Measurements from ENCODE around the gene UGT1A5.

The UGT1A5 gene

DNA sequence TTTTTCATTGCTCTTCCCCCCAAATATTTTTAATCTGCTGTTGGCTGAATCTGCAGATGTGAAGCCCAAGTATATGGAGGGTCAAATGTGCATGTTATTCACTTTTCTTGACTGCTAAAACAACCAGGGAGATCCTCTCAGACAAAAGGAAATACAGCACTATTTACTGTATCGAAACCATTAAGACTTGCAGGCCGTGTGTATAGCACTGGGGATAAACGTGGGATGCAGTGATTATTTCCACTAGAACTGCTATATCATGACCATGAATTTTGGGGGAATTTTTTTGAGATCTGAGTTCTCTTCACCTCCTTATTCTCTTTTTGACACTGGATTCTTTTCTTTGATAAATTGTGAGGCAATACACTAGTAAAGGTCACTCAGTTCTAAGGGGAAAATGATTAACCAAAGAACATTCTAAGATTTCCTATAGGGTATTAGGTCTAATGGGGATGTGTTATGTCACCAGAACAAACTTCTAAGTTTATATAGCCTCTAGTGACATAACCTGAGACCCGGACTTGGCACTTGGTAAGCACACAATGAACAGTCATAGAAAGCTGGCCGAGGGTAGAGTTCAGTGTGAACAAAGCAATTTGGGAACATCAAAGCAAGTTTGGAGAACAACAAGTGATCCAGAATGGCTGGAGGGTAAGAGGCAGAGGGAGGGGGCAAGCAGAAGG lies 32.5 kb downstream of the UGT1A5 start:
- TF ChIP-seq RAD21 (IDR thresholded peaks at IDR 0.05; ENCODE audit: low read depth) (no peak), EGR1 (IDR thresholded peaks at IDR 0.05) (no peak), TEAD4 (IDR thresholded peaks at IDR 0.05) (no peak), EP300 (IDR thresholded peaks at IDR 0.05; ENCODE audit: borderline replicate concordance) (no peak), CREB1 (IDR thresholded peaks at IDR 0.05; ENCODE audit: low read depth) (no peak), FOXM1 (IDR thresholded peaks at IDR 0.05; ENCODE audit: borderline replicate concordance, low read depth) (no peak), CEBPB (IDR thresholded peaks at IDR 0.05) (no peak), ZBTB7A (IDR thresholded peaks at IDR 0.05; ENCODE audit: low read depth) (no peak), TCF12 (IDR thresholded peaks at IDR 0.05; ENCODE audit: low read depth) (no peak), YY1 (IDR thresholded peaks at IDR 0.05; ENCODE audit: low read depth) (no peak), NFIC (IDR thresholded peaks at IDR 0.05) (no peak), TAF1 (IDR thresholded peaks at IDR 0.05; ENCODE audit: low read depth) (no peak)
- TF ChIP-seq, protein P1, sequence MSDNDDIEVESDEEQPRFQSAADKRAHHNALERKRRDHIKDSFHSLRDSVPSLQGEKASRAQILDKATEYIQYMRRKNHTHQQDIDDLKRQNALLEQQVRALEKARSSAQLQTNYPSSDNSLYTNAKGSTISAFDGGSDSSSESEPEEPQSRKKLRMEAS (IDR thresholded peaks at IDR 0.05) = no peak
- TF ChIP-seq, protein P2, sequence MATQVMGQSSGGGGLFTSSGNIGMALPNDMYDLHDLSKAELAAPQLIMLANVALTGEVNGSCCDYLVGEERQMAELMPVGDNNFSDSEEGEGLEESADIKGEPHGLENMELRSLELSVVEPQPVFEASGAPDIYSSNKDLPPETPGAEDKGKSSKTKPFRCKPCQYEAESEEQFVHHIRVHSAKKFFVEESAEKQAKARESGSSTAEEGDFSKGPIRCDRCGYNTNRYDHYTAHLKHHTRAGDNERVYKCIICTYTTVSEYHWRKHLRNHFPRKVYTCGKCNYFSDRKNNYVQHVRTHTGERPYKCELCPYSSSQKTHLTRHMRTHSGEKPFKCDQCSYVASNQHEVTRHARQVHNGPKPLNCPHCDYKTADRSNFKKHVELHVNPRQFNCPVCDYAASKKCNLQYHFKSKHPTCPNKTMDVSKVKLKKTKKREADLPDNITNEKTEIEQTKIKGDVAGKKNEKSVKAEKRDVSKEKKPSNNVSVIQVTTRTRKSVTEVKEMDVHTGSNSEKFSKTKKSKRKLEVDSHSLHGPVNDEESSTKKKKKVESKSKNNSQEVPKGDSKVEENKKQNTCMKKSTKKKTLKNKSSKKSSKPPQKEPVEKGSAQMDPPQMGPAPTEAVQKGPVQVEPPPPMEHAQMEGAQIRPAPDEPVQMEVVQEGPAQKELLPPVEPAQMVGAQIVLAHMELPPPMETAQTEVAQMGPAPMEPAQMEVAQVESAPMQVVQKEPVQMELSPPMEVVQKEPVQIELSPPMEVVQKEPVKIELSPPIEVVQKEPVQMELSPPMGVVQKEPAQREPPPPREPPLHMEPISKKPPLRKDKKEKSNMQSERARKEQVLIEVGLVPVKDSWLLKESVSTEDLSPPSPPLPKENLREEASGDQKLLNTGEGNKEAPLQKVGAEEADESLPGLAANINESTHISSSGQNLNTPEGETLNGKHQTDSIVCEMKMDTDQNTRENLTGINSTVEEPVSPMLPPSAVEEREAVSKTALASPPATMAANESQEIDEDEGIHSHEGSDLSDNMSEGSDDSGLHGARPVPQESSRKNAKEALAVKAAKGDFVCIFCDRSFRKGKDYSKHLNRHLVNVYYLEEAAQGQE (IDR thresholded peaks at IDR 0.05; ENCODE audit: low read depth) = no peak
- TF ChIP-seq, protein P3, sequence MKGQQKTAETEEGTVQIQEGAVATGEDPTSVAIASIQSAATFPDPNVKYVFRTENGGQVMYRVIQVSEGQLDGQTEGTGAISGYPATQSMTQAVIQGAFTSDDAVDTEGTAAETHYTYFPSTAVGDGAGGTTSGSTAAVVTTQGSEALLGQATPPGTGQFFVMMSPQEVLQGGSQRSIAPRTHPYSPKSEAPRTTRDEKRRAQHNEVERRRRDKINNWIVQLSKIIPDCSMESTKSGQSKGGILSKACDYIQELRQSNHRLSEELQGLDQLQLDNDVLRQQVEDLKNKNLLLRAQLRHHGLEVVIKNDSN (IDR thresholded peaks at IDR 0.05) = no peak

DNA sequence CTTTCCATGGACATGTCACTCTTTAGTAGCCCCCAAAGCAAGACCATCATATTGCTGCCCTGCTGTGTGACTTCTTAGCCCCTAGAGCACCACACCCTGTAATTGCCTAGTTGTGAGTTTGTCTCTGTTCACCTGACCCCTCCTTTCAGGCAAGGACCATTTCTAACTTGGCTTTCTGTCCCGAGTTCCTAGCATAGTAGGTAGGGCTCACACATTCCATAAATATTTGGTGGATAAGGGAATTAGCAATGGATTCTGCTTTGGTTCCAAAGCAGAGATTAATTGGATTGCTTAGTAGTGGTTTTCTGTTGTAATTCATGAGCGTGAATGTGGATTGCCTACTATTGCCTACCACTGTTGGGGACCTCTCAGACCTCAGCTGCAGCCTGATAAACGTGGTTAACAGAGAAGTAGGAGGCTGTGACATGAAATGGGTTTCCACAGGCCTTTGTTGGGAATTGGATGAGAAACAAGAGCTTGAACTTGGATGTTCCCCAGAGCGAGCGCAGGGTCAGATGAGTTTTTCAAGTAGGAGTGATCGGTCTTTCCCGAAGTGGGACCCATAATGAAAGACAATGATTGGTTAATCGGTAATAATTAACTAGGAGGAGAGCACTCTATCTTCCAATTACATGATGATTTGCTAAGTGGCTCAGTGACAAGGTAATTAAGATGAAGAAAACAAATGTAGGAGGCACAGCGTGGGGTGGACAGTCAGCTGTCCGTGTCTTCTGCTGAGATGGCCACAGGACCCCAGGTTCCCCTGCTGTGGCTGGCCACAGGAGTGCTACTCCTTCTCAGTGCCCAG lies 34.0 kb downstream of the UGT1A5 start:
- TF ChIP-seq CEBPB (IDR thresholded peaks at IDR 0.05) (no peak), EGR1 (IDR thresholded peaks at IDR 0.05) (no peak), TAF1 (IDR thresholded peaks at IDR 0.05; ENCODE audit: low read depth) (no peak), YY1 (IDR thresholded peaks at IDR 0.05; ENCODE audit: low read depth) (no peak), NFIC (IDR thresholded peaks at IDR 0.05) (no peak), FOXM1 (IDR thresholded peaks at IDR 0.05; ENCODE audit: borderline replicate concordance, low read depth) (no peak), ZBTB7A (IDR thresholded peaks at IDR 0.05; ENCODE audit: low read depth) (no peak), RAD21 (IDR thresholded peaks at IDR 0.05; ENCODE audit: low read depth) (no peak)
- TF ChIP-seq, protein P2 (IDR thresholded peaks at IDR 0.05; ENCODE audit: low read depth) = no peak
- TF ChIP-seq, protein P1 (IDR thresholded peaks at IDR 0.05) = no peak

GRCh38 chr2:233747283-233747544 lies 34.5 kb downstream of the UGT1A5 start:
- TF ChIP-seq EP300 (IDR thresholded peaks at IDR 0.05; ENCODE audit: borderline replicate concordance) (no peak), ZBTB7A (IDR thresholded peaks at IDR 0.05; ENCODE audit: low read depth) (no peak), TCF12 (IDR thresholded peaks at IDR 0.05; ENCODE audit: low read depth) (no peak), FOXM1 (IDR thresholded peaks at IDR 0.05; ENCODE audit: borderline replicate concordance, low read depth) (no peak), EGR1 (IDR thresholded peaks at IDR 0.05) (no peak), CREB1 (IDR thresholded peaks at IDR 0.05; ENCODE audit: low read depth) (no peak), TAF1 (IDR thresholded peaks at IDR 0.05; ENCODE audit: low read depth) (no peak), RAD21 (IDR thresholded peaks at IDR 0.05; ENCODE audit: low read depth) (no peak), NFIC (IDR thresholded peaks at IDR 0.05) (no peak), CEBPB (IDR thresholded peaks at IDR 0.05) (no peak), TEAD4 (IDR thresholded peaks at IDR 0.05) (no peak), YY1 (IDR thresholded peaks at IDR 0.05; ENCODE audit: low read depth) (no peak)
- TF ChIP-seq, protein P1 (IDR thresholded peaks at IDR 0.05) = no peak
- TF ChIP-seq, protein P2 (IDR thresholded peaks at IDR 0.05; ENCODE audit: low read depth) = no peak
- TF ChIP-seq, protein P3 (IDR thresholded peaks at IDR 0.05) = no peak

Data from Ishikawa (cell line).